Activated CD8-positive, alpha-beta T cell treated with anti-CD3 and anti-CD28 coated beads, Interleukin-2, amount 10 ng/mL, durations not matched to agents 7 days and 5 days (primary cell): ENCODE measurements around the gene IKZF2. TPM values are rescaled to one million over a fixed set of nuclear protein-coding genes. Genes with fewer than 3 reads are reported as not detected.
A peak's percentile ranks its signal among the peaks of the same experiment; 100 is the strongest.

Experiments
- ATAC-seq: fragments of 150-1000 bp; cut with Tn5 transposase; one replicate; pipeline ENCODE4 v1.10.0; 2021; ENCODE audit warnings: moderate library complexity
- CTCF ChIA-PET: fragments of 350-600 bp; sonication (Branson Sonifier 250); formaldehyde crosslinking; loops from one replicate; lab custom pipeline; 2021; ENCODE audit warnings: antibody characterized with exemption; lab: Charles Lee
- POLR2A ChIA-PET: fragments of 350-600 bp; sonication (Branson Sonifier 250); formaldehyde crosslinking; loops from one replicate; lab custom pipeline; 2021; ENCODE audit warnings: antibody characterized with exemption; lab: Charles Lee
- DNase-seq: peaks from one replicate; pipeline ENCODE4 v3.0.0-alpha.2; 2020
- H3K27ac Mint-ChIP-seq: one replicate; pipeline ENCODE4 v1.8.0; 2021; ENCODE audit warnings: mild to moderate bottlenecking, mixed read lengths
- H3K27me3 Mint-ChIP-seq: one replicate; pipeline ENCODE4 v1.8.0; 2021; ENCODE audit warnings: low read depth, mixed read lengths
- H3K36me3 Mint-ChIP-seq: one replicate; pipeline ENCODE4 v1.8.0; 2021; ENCODE audit warnings: low read depth, mixed read lengths
- H3K4me1 Mint-ChIP-seq: one replicate; pipeline ENCODE4 v1.8.0; 2021; ENCODE audit warnings: low read depth, mixed read lengths
- H3K4me3 Mint-ChIP-seq: one replicate; pipeline ENCODE4 v1.8.0; 2021; ENCODE audit warnings: mild to moderate bottlenecking, mixed read lengths
- H3K9me3 Mint-ChIP-seq: one replicate; pipeline ENCODE4 v1.8.0; 2022; ENCODE audit warnings: mixed read lengths; ENCODE audit not compliant: insufficient read depth
- total RNA-seq, 2 experiments: library from RNA; stranded (reverse); gene quantifications; one replicate each; pipeline ENCODE4 v1.2.3, GENCODE V29; 2021

The IKZF2 gene
- total RNA-seq, 2 experiments from 2014 or later, result 29.7 to 30.8 TPM

GRCh38 chr2:212968284-212969081, 182.9 kb downstream of the IKZF2 start:
- no peak for DNase-seq
- Mint-ChIP-seq H3K4me1 (peaks cover 9% of the 10 kb centered on the region), H3K27ac (no peak overlapping the region), H3K9me3 (no peaks in the 10 kb centered on the region), H3K27me3 (no peaks in the 10 kb centered on the region), H3K36me3 (peaks cover 8% of the 10 kb centered on the region), H3K4me3 (no peak overlapping the region)
- POLR2A ChIA-PET, result no interaction called here
- ATAC-seq, result no peak
- CTCF ChIA-PET, result interaction anchor here (0.8 to 1.2 kb wide), 3 partner anchors 49 to 181 kb away, joined by 3 read pairs; no protein-coding TSS in a partner anchor

GRCh38 chr2:212966884-212967283, 184.5 kb downstream of the IKZF2 start:
- ChIA-PET POLR2A (no interaction called here), CTCF (interaction anchor here (1.0 to 1.6 kb wide), 4 partner anchors 9 to 160 kb away, joined by 3 to 4 read pairs (median 3); no protein-coding TSS in a partner anchor)
- H3K36me3 Mint-ChIP-seq, result peaks cover 11% of the 10 kb centered on the region
- no peaks in the 10 kb centered on the region for H3K9me3 Mint-ChIP-seq
- DNase-seq, result no peak
- H3K4me1 Mint-ChIP-seq, result peaks cover 9% of the 10 kb centered on the region
- no peaks in the 10 kb centered on the region for H3K27me3 Mint-ChIP-seq
- H3K27ac Mint-ChIP-seq, result no peak overlapping the region
- H3K4me3 Mint-ChIP-seq, result no peak overlapping the region
- no peak for ATAC-seq

GRCh38 chr2:212962691-212963090, 188.7 kb downstream of the IKZF2 start:
- ChIA-PET POLR2A (no interaction called here), CTCF (no interaction called here)
- Mint-ChIP-seq H3K4me1 (peaks cover 30% of the 10 kb centered on the region), H3K9me3 (no peaks in the 10 kb centered on the region), H3K36me3 (peaks cover 10% of the 10 kb centered on the region), H3K27ac (no peak overlapping the region), H3K27me3 (no peaks in the 10 kb centered on the region), H3K4me3 (no peak overlapping the region)
- ATAC-seq, result no peak
- no peak for DNase-seq

GRCh38 chr2:212961255-212961654, 190.2 kb downstream of the IKZF2 start:
- Mint-ChIP-seq H3K4me3 (no peak overlapping the region), H3K27ac (no peak overlapping the region), H3K4me1 (peaks cover 44% of the 10 kb centered on the region), H3K27me3 (no peaks in the 10 kb centered on the region), H3K36me3 (peaks cover 14% of the 10 kb centered on the region), H3K9me3 (no peaks in the 10 kb centered on the region)
- ATAC-seq, result no peak
- CTCF ChIA-PET, result no interaction called here
- no peak for DNase-seq
- POLR2A ChIA-PET, result no interaction called here

GRCh38 chr2:212960336-212960735, 191.1 kb downstream of the IKZF2 start:
- Mint-ChIP-seq H3K36me3 (peaks cover 16% of the 10 kb centered on the region), H3K4me3 (no peak overlapping the region), H3K9me3 (no peaks in the 10 kb centered on the region), H3K27ac (no peak overlapping the region), H3K4me1 (peaks cover 46% of the 10 kb centered on the region), H3K27me3 (no peaks in the 10 kb centered on the region)
- ATAC-seq, result no peak
- ChIA-PET CTCF (no interaction called here), POLR2A (no interaction called here)
- DNase-seq, result no peak

- ATAC-seq, result no peak
These were observed 191.8 kb downstream of the IKZF2 start for GRCh38 chr2:212959471-212960117.

GRCh38 chr2:212958757-212959295, 192.6 kb downstream of the IKZF2 start:
- ATAC-seq, result peak; percentile 66
- POLR2A ChIA-PET, result interaction anchor here (1.3 kb wide), 1 partner anchor 9 kb away, joined by 4 read pairs; no protein-coding TSS in a partner anchor
- CTCF ChIA-PET, result interaction anchor here (0.7 kb wide), 1 partner anchor 14 kb away, joined by 3 read pairs; no protein-coding TSS in a partner anchor
- H3K27me3 Mint-ChIP-seq, result no peaks in the 10 kb centered on the region
- DNase-seq, result no peak
- H3K4me3 Mint-ChIP-seq, result no peak overlapping the region
- H3K9me3 Mint-ChIP-seq, result peaks cover 8% of the 10 kb centered on the region
- H3K4me1 Mint-ChIP-seq, result peaks cover 46% of the 10 kb centered on the region
- peak overlapping the region; percentile 69 for H3K27ac Mint-ChIP-seq
- H3K36me3 Mint-ChIP-seq, result peaks cover 23% of the 10 kb centered on the region

More at GRCh38 chr2:212959471-212960117, 191.8 kb downstream of the IKZF2 start:
- POLR2A ChIA-PET, result interaction anchor here (1.3 kb wide), 1 partner anchor 9 kb away, joined by 4 read pairs; no protein-coding TSS in a partner anchor
- no peak for DNase-seq
- Mint-ChIP-seq H3K9me3 (peaks cover 4% of the 10 kb centered on the region), H3K4me1 (peaks cover 46% of the 10 kb centered on the region), H3K27ac (no peak overlapping the region), H3K36me3 (peaks cover 19% of the 10 kb centered on the region), H3K4me3 (no peak overlapping the region), H3K27me3 (no peaks in the 10 kb centered on the region)
- CTCF ChIA-PET, result no interaction called here

GRCh38 chr2:212958133-212958532, 193.3 kb downstream of the IKZF2 start:
- H3K4me1 Mint-ChIP-seq, result peaks cover 53% of the 10 kb centered on the region
- H3K27me3 Mint-ChIP-seq, result no peaks in the 10 kb centered on the region
- peaks cover 8% of the 10 kb centered on the region for H3K9me3 Mint-ChIP-seq
- H3K27ac Mint-ChIP-seq, result peak overlapping the region; percentile 69
- ATAC-seq (no peak), DNase-seq (no peak)
- H3K36me3 Mint-ChIP-seq, result peaks cover 26% of the 10 kb centered on the region
- no peak overlapping the region for H3K4me3 Mint-ChIP-seq
- ChIA-PET CTCF (interaction anchor here (0.7 to 1.7 kb wide), 4 partner anchors 9 to 192 kb away, joined by 3 to 6 read pairs (median 4); no protein-coding TSS in a partner anchor), POLR2A (interaction anchor here (1.3 kb wide), 1 partner anchor 8 kb away, joined by 4 read pairs; no protein-coding TSS in a partner anchor)

- H3K9me3 Mint-ChIP-seq, result peaks cover 8% of the 10 kb centered on the region
- H3K27ac Mint-ChIP-seq, result peak overlapping the region; percentile 69
- no peaks in the 10 kb centered on the region for H3K27me3 Mint-ChIP-seq
- DNase-seq (no peak), ATAC-seq (no peak)
- H3K4me1 Mint-ChIP-seq, result peaks cover 58% of the 10 kb centered on the region
- peaks cover 30% of the 10 kb centered on the region for H3K36me3 Mint-ChIP-seq
- ChIA-PET CTCF (interaction anchor here (1.4 to 1.7 kb wide), 3 partner anchors 9 to 192 kb away, joined by 4 to 6 read pairs (median 4); no protein-coding TSS in a partner anchor), POLR2A (interaction anchor here (1.3 kb wide), 1 partner anchor 193 kb away, joined by 3 read pairs; no protein-coding TSS in a partner anchor)
- no peak overlapping the region for H3K4me3 Mint-ChIP-seq
These were observed 193.8 kb downstream of the IKZF2 start for GRCh38 chr2:212957624-212958023.

GRCh38 chr2:212956665-212957607, 194.5 kb downstream of the IKZF2 start:
- H3K4me3 Mint-ChIP-seq, result no peak overlapping the region
- POLR2A ChIA-PET, result interaction anchor here (1.3 kb wide), 1 partner anchor 194 kb away, joined by 3 read pairs; no protein-coding TSS in a partner anchor

More at GRCh38 chr2:212956665-212957607, 194.5 kb downstream of the IKZF2 start:
- ATAC-seq (no peak), DNase-seq (no peak)
- Mint-ChIP-seq H3K27me3 (no peaks in the 10 kb centered on the region), H3K27ac (peak overlapping the region; percentile 51), H3K36me3 (peaks cover 31% of the 10 kb centered on the region), H3K9me3 (peaks cover 8% of the 10 kb centered on the region), H3K4me1 (peaks cover 63% of the 10 kb centered on the region)
- CTCF ChIA-PET, result interaction anchor here (1.4 to 1.7 kb wide), 3 partner anchors 10 to 193 kb away, joined by 4 to 6 read pairs (median 4); no protein-coding TSS in a partner anchor
